Neural cell (in vitro differentiated cells): ENCODE results near the gene KLHL3. TPM values are rescaled to one million over a fixed set of nuclear protein-coding genes. Genes with fewer than 3 reads are reported as not detected.

Experiments used
- H2AFZ ChIP-seq: fragments of 200-600, 300-800 bp; sonication (generic), shearing (Covaris generic); 2 replicates; pipeline ENCODE4 v1.6.0; 2014; ENCODE audit warnings: low read depth, mild to moderate bottlenecking, antibody characterized with exemption, low read length, moderate library complexity
- H3F3A ChIP-seq: fragments of 200-600 bp; shearing (Covaris generic); 2 replicates; pipeline ENCODE4 v1.6.1; 2016; ENCODE audit warnings: mild to moderate bottlenecking, moderate library complexity, mixed read lengths, antibody characterized with exemption, low read length; ENCODE audit not compliant: insufficient read depth, poor library complexity, severe bottlenecking
- H3K27ac ChIP-seq: fragments of 200-600, 300-800 bp; sonication (generic), shearing (Covaris generic); 2 replicates; pipeline ENCODE4 v1.5.1; 2014; ENCODE audit warnings: mild to moderate bottlenecking, low read length, moderate library complexity
- H3K27me3 ChIP-seq: fragments of 300-800, 200-600 bp; sonication (generic), shearing (Covaris generic); 2 replicates; pipeline ENCODE4 v1.6.0; 2014; ENCODE audit warnings: mild to moderate bottlenecking, low read depth, low read length, moderate library complexity; ENCODE audit not compliant: insufficient read depth
- H3K36me3 ChIP-seq: fragments of 300-800, 200-600 bp; sonication (generic), shearing (Covaris generic); 2 replicates; pipeline ENCODE4 v1.5.1; 2014; ENCODE audit warnings: mild to moderate bottlenecking, antibody characterized with exemption, low read length, moderate library complexity; ENCODE audit not compliant: insufficient read depth
- H3K4me2 ChIP-seq: fragments of 300-800, 200-600 bp; sonication (generic), shearing (Covaris generic); 2 replicates; pipeline ENCODE4 v1.6.0; 2014; ENCODE audit warnings: mild to moderate bottlenecking, low read length
- H3K4me3 ChIP-seq: fragments of 300-800, 200-600 bp; sonication (generic), shearing (Covaris generic); 2 replicates; pipeline ENCODE4 v1.5.1; 2014; ENCODE audit warnings: mild to moderate bottlenecking, low read length, moderate library complexity
- H3K79me2 ChIP-seq: fragments of 200-600 bp; shearing (Covaris generic); replicated peaks from 2 replicates; pipeline ENCODE4 v1.6.0; 2014; ENCODE audit warnings: mild to moderate bottlenecking, low read length, moderate library complexity; ENCODE audit not compliant: insufficient read depth
- H3K9ac ChIP-seq: fragments of 300-800, 200-600 bp; sonication (generic), shearing (Covaris generic); 2 replicates; pipeline ENCODE4 v1.6.1; 2016; ENCODE audit warnings: mild to moderate bottlenecking, low read length, mixed read lengths
- H3K9me2 ChIP-seq: fragments of 200-600 bp; shearing (Covaris generic); 2 replicates; pipeline ENCODE4 v1.6.1; 2016; ENCODE audit warnings: mild to moderate bottlenecking, low read length, mixed read lengths; ENCODE audit not compliant: insufficient read depth
- H3K9me3 ChIP-seq: fragments of 200-600, 300-800 bp; sonication (generic), shearing (Covaris generic); 2 replicates; pipeline ENCODE4 v1.6.1; 2016; ENCODE audit warnings: mild to moderate bottlenecking, mixed run types, low read length, moderate library complexity, mixed read lengths
- H4K20me1 ChIP-seq: fragments of 200-600 bp; shearing (Covaris generic); 2 replicates; pipeline ENCODE4 v1.6.1; 2016; ENCODE audit warnings: mild to moderate bottlenecking, mixed run types; ENCODE audit not compliant: insufficient read depth
- CTCF ChIP-seq: fragments of 450-650 bp; IDR thresholded peaks from 2 replicates; pipeline ENCODE4 v1.5.1; 2014; ENCODE audit warnings: antibody characterized with exemption, mild to moderate bottlenecking, moderate library complexity; ENCODE audit not compliant: poor library complexity, severe bottlenecking
- EP300 ChIP-seq: fragments of 450-650 bp; conservative IDR thresholded peaks from 2 replicates; pipeline ENCODE4 v1.6.1; 2014; ENCODE audit warnings: antibody characterized with exemption, mild to moderate bottlenecking, moderate library complexity; ENCODE audit not compliant: poor library complexity, severe bottlenecking
- EZH2 ChIP-seq: fragments of 200-600, 300-800 bp; shearing (Covaris generic), sonication (generic); IDR thresholded peaks from 2 replicates; pipeline ENCODE4 v1.6.1; 2014; ENCODE audit warnings: antibody characterized with exemption, low read length, borderline replicate concordance, mild to moderate bottlenecking; ENCODE audit not compliant: insufficient read depth, poor library complexity, severe bottlenecking
- MXI1 ChIP-seq: fragments of 450-650 bp; conservative IDR thresholded peaks from 2 replicates; pipeline ENCODE4 v1.6.1; 2014; ENCODE audit warnings: antibody characterized with exemption, mild to moderate bottlenecking; ENCODE audit not compliant: poor library complexity, severe bottlenecking
- POLR2AphosphoS5 ChIP-seq: IDR thresholded peaks from 2 replicates; pipeline ENCODE4 v1.6.1; 2012
- RAD21 ChIP-seq: fragments of 450-650 bp; conservative IDR thresholded peaks from 2 replicates; pipeline ENCODE4 v1.6.1; 2014; ENCODE audit warnings: antibody characterized with exemption, mild to moderate bottlenecking, moderate library complexity
- SMC3 ChIP-seq: fragments of 450-650 bp; conservative IDR thresholded peaks from 2 replicates; pipeline ENCODE4 v1.6.1; 2014; ENCODE audit warnings: antibody characterized with exemption, mild to moderate bottlenecking, moderate library complexity; ENCODE audit not compliant: poor library complexity
- TAF1 ChIP-seq: IDR thresholded peaks from 2 replicates; pipeline ENCODE4 v1.6.1; 2012; ENCODE audit warnings: low read depth
- polyA plus RNA-seq: library from polyadenylated mRNA; depleted of rRNA; stranded (reverse); fragments of >200 nt; gene quantifications from 2 replicates; pipeline ENCODE4 v1.2.3, GENCODE V29; 2014
- TF ChIP-seq, protein P1 (sequence below): IDR thresholded peaks from 2 replicates; pipeline ENCODE4 v1.6.1; 2012; ENCODE audit warnings: borderline replicate concordance

Gene KLHL3
- polyA plus RNA-seq, 1 donor from 2014 or later, result 12.9 TPM

DNA sequence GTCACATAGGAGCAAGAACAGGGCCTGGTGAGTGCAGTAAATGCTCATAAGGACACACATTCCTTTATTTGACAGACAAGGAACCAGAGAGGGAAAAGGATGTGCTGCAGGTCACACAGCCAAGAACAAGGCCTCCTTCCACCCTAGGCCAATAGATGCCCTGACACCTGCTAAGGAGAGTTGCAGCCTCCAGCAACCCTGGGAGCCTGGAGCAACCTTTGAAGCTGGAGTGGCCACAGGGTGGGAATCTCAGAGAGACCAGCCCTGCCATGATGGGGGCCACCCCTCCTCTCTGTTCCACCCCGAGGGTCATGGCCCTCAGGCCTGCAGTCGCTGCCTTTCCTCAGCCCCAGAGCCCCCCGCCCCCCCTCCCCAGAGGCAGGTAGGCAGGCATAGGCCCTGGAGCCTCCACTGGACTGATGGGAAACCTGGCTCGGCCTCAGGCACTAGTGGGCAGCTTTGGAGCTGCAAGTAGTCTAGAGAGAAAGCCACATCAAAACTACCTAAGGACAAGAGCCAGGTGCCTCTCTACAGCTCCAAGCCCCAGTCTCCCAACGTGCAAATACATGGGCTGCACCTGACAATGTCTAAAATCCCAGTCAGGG lies 120.6 kb downstream of the KLHL3 start:
- no peak overlapping the region for H3K4me3 ChIP-seq
- no peak overlapping the region for H3K27ac ChIP-seq

DNA sequence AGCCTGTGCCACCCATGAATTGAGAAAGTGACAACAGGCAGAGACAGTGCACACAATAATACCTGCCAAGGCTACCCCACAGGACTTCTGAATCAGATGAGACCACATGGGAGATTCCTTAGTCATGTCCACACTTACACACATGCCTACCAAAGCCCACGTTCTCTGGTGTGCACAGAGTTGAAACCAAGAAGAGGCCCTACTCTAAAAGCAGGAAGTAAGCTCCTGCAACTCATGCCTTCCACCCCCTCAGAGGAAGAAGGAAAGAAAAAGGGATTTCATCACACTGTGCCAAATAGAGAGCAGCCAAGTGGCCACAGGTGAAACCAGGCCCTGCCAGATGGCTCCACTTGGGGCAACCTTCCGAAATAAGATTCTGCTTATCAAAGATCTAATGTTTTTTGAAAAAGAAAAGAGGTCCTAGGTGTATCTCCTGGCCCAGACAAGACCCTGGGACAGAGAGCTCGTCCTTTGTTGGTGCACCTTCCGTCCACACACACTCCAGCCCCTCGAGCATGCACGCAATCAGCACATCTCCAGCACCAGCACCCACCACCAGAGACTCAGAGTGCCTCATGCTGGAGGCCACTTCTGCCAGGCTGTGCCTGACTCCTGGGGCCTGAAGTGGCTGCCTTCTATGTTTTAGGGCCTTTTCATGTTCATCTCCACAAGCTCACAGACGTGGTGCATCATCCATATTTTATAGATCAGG lies 122.2 kb downstream of the KLHL3 start:
- H3K9me2 ChIP-seq, result no peaks in the 10 kb centered on the region
- H3K79me2 ChIP-seq, result no peaks in the 10 kb centered on the region
- no peaks in the 10 kb centered on the region for H3K36me3 ChIP-seq
- H2AFZ ChIP-seq, result no peak overlapping the region
- H3K27me3 ChIP-seq, result no peaks in the 10 kb centered on the region
- no peaks in the 10 kb centered on the region for H4K20me1 ChIP-seq
- no peak overlapping the region for H3K4me2 ChIP-seq
- H3K9ac ChIP-seq, result no peak overlapping the region
- H3K4me3 ChIP-seq, result no peak overlapping the region
- H3F3A ChIP-seq, result no peaks in the 10 kb centered on the region
- H3K9me3 ChIP-seq, result no peaks in the 10 kb centered on the region
- H3K27ac ChIP-seq, result no peak overlapping the region
- TF ChIP-seq EZH2 (no peak), MXI1 (no peak), EP300 (no peak), SMC3 (no peak), CTCF (no peak)
- TF ChIP-seq, protein P1, sequence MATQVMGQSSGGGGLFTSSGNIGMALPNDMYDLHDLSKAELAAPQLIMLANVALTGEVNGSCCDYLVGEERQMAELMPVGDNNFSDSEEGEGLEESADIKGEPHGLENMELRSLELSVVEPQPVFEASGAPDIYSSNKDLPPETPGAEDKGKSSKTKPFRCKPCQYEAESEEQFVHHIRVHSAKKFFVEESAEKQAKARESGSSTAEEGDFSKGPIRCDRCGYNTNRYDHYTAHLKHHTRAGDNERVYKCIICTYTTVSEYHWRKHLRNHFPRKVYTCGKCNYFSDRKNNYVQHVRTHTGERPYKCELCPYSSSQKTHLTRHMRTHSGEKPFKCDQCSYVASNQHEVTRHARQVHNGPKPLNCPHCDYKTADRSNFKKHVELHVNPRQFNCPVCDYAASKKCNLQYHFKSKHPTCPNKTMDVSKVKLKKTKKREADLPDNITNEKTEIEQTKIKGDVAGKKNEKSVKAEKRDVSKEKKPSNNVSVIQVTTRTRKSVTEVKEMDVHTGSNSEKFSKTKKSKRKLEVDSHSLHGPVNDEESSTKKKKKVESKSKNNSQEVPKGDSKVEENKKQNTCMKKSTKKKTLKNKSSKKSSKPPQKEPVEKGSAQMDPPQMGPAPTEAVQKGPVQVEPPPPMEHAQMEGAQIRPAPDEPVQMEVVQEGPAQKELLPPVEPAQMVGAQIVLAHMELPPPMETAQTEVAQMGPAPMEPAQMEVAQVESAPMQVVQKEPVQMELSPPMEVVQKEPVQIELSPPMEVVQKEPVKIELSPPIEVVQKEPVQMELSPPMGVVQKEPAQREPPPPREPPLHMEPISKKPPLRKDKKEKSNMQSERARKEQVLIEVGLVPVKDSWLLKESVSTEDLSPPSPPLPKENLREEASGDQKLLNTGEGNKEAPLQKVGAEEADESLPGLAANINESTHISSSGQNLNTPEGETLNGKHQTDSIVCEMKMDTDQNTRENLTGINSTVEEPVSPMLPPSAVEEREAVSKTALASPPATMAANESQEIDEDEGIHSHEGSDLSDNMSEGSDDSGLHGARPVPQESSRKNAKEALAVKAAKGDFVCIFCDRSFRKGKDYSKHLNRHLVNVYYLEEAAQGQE, result no peak

More for the DNA sequence above, 120.6 kb downstream of the KLHL3 start:
- no peak overlapping the region for H2AFZ ChIP-seq
- H3K9ac ChIP-seq, result no peak overlapping the region
- H3K27me3 ChIP-seq, result no peaks in the 10 kb centered on the region
- H4K20me1 ChIP-seq, result no peaks in the 10 kb centered on the region
- H3K4me2 ChIP-seq, result no peak overlapping the region
- H3K36me3 ChIP-seq, result no peaks in the 10 kb centered on the region
- no peaks in the 10 kb centered on the region for H3K9me2 ChIP-seq
- H3K9me3 ChIP-seq, result no peaks in the 10 kb centered on the region
- no peaks in the 10 kb centered on the region for H3K79me2 ChIP-seq
- no peaks in the 10 kb centered on the region for H3F3A ChIP-seq
- TF ChIP-seq CTCF (no peak), EZH2 (no peak), RAD21 (no peak), MXI1 (no peak), POLR2AphosphoS5 (no peak), SMC3 (no peak), TAF1 (no peak), EP300 (no peak)
- TF ChIP-seq, protein P1, result no peak
